ENCODE results near the gene RIPK3.
"Not testable (repeated sequence)": the region's sequence is repeated elsewhere in the genome, so short reads cannot be mapped to it uniquely, and the experiment has no call there.

Gene RIPK3

DNA sequence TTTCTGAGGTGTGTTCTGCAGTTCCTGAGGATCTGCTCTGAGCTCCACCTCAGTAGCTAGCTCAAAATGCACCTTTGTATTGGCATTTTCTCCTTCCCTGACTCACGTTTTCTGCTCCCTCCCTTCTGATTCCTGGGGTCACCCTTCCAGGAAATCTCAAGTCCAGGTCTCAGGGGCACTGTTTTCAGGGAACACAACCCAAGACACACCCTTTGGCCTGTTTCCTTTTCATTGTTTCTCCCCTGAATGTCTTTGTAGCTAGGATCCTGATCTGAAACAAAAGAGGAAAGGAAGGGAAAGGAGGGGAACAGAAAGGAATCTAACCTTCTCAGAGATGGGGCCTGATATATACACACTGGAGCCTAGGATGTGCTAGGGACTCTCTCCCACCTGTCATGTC is 7.3 kb upstream of the RIPK3 start:
- no peak for DNase-seq (ENCODE audit: low read depth in 2 of 2)

DNA sequence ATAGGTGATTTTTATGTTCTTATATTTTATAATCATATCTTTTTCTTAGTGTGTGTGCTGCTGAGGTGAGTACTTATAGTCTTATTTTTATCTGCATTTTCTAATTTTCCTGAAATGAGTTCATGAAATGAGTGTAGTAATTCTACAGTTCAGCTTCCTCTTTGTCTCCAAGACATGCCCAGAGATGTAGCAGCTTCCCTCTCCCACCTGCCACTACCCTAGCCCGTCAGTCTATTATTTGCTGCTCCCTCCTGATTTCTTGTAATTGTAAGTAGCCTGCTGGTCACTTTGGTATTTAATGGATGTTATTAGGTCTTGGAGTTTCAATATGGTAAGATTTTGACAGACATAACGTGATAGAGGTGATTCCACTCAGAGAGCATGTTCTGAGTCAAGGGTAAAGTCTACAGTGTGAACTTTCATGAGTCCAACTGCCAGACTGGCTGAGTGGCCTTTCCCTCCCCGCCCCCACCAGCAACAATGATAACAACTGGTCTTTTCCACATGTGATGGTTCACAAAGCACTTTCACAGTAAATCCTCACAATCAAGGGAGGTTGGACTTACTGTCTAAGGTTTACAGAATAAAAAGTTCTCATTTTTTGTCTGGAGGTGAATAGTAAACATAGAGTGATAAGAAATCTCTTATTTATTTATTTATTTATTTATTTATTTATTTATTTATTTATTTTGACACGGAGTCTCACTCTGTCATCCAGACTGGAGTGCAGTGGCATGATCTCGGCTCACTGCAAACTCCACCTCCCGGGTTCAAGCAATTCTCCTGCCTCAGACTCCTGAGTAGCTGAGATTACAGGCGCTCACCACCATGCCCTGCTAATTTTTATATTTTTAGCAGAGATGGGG is 4.2 kb upstream of the RIPK3 start:
- no peak for DNase-seq (ENCODE audit: low read depth in 2 of 2)

DNA sequence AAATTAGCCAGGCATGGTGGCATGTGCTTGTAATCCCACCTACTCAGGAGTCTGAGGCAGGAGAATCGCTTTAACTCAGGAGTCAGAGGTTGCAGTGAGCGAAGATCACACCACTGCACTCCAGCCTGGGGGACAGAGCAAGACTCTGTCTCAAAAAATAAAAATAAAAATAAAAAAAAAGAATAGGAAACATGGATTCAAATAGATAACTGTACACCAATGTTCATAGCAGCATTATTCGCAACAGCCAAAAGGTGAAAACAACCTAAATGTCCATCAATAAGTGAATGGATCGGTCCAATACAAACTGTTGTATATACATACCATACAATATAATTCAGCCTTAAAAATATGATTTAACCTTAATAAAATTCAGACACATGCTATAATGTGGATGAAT is 3.1 kb upstream of the RIPK3 start:
- DNase-seq (ENCODE audit: low read depth in 2 of 2) = no peak

DNA sequence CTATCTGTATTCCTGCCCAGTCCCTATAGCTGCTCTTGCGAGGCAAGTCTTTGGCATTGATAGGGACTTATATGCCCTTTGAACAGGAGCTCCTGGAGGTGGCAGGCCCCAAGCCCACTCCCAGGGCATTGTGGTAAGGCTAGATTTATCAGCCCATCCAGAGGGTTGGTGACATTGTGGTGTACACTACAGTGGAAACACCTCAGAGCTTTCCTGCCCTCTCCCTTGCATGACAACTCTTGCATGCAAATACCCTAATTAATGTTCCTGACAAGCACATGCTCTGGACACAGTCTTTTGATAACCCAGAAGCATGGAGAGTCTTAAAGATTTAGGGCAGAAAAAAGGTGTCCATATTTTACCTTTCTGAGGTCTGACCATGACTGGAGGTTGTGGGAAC is 815 bp upstream of the RIPK3 start:
- DNase-seq (ENCODE audit: low read depth in 2 of 2) = no peak

DNA sequence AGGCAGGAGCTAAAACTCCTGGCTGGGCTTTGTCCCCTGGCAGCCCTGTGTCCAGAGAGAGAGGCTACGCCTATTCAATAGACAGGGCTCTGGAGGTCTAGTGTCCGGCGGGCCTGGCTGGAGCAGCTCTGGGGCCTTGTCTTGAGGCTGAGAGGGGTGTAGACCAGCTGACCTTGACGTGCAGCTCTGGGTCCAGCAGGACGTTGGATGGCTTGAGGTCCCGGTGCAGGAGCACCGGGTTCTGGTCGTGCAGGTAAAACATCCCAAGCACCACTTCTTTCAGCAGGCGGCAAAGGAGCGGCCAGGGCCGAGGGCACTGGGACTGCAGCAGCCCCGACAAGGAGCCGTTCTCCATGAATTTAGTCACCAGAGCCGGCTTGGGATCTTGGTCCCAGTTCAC is 948 bp downstream of the RIPK3 start:
- no peak for DNase-seq (ENCODE audit: low read depth in 2 of 2)

DNA sequence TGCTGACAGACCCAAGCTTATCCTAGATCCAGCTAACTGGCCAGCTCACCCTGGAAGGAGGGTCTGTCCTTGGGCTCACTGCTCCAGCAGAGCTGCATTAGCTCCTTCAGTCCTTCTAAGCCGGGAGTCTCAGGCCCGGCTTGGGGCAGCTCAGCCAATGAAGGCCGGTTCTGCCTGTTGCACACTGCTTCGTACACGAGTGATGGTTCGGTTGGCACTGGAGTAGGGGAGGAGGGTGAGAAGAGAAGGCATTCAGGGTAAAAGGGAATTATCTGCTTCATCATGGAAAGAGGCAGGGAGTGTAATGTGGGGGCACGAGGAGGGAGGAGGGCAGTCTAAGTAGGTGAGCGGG is 2.0 kb downstream of the RIPK3 start:
- no peak for DNase-seq (ENCODE audit: low read depth in 2 of 2)

DNA sequence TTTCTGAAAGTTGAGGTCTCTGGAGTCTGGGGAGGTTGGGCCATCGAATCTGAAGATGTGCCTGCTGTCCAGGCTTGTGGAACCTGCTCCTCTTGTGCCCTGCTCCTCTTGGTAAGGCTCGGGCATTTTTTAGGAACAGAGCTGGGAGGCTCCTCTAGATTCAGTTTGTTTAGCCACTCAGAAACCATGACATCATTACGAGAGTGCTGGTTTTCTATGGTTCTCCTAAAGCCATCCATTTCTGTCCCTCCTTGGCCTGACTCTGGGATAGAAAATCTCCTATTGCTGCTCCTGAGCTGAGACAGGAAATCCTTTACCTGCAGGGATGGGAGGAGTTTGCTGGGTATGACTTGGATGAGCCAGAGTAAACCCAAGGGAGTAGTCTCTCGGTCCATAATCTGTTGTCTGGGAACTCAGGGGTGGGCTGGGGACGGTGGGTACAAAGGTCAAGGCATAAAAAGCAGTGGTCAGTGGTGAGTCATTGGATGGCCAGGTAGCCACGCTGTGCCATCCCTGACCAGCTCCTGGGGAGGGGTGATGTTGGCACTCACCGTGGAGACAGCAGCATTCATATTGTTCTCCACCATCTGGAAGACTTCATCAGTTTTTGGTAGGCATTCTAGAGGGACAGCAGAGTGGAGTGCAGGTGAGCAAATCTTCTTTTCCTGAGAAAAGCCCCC is 2.5 kb downstream of the RIPK3 start:
- no peak for DNase-seq (ENCODE audit: low read depth in 2 of 2)

DNA sequence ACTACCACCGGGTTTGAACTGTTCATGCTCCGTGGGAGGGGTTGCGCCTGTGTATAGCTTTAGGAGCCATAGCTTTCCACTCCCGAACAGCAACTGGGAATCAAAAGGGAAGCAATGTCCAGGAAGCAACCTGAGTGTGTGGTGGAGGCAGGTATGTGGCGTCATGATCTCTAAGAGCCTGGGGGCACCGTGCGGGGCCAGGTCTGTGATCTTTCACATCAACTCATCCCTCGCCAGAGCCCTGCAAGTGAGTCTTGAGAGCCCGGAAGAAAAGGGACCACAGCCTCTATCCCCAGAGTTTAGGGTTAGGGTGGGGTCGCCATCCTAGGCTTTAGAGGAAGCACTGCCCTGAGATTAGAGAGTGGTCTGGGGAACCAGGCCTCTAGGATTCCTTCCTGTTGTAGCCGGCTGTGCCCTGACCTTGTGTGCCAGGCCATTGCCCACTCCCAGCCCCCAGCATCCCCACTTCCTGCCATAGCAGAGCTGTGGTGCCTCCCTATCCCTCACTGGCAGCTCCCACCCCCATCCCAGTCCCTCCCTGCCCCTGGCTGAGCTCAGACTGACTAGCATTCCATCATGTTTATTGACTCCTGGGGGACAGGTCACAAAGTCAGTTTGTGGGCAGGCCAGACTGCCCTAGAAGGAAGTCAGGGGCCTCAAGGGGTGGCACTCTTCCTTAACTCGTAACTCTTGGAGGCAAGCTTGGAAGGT is 4.2 kb downstream of the RIPK3 start:
- no peak for DNase-seq (ENCODE audit: low read depth in 2 of 2)

DNA sequence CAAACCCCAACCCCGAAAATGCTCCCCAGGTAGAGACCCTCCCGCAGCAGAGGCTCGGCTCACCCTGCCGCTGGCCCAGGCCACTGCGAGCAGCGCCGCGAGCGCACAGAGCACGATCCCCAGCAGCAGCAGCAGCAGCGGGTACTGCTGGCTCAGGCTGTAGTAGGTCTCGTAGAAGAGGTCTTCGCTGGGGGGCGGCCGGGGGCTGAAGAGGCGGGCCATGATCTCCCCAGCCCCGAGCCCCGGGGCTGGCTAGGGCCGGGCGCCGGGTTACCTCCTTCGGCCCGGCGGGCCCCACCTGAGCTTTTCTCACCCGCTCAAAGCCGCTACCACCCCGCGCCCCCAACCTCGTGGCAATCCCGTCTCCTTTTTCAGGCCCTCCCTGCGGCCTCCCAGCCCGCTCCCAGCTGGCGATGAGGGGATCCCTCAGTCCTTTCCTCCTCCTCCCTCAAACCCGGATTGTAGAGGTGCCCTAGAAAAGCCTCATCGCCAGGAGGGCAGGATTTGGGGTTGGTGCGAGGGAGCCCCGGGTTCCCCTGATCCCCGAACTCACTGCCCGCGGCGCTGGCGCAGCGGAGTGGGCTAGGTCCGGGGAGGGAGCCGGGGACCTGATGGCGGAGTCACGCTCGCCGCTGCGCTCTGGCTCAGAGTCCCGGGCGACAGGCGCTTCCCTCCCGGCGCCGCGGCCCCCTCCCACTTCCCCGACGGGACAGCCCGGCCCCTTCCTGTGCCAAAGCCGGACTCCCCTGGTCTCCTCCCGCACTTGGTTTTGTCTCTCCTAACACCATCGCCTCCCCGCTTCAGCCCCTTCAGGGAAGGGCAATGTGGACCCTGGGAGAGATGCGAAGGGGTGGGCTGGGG is 5.1 kb downstream of the RIPK3 start, which contains the start of gene ADCY4:
Gene ADCY4 (minus strand): TSS at position 641 of the 861 bp plus-strand sequence. CDS start 419 bp downstream, at position 222.
- no peak for DNase-seq (ENCODE audit: low read depth in 2 of 2)

DNA sequence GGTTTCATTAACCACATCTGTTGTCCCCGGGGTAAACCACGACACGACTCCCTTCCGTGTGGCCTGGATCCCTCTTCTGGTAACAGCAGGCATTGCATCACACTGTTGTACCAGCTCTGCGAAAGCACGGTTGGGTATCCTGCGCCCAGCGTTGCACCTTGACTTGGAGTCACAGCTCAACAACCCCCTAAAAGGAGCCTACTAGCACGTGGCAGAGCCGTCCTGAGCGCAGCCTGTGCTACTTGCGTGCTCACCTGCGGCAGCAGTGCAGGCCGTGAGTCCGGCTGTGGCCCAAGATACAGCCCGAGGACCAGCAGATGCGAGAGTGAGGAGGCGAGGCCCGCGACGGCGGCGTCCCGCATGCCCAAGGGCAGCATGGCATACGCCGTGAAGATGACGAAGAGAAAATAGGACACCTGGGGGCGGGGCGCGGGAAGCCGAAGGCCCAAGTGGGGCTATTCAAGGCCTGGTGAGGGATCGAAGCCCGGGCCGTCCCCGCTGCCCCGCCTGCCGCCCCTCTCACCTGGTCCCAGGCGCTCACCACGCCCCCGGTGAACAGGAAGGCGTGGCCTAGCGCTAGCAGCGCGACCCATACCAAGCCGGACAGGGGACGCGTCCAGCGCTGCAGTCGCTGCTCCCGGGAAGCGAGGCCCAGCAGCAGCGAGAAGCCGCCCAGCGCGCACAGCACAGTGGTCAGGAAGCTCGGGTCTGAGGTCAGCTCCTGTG is 7.4 kb downstream of the RIPK3 start:
- peak; percentile 79 to 81 for DNase-seq (ENCODE audit: low read depth in 2 of 2)

DNA sequence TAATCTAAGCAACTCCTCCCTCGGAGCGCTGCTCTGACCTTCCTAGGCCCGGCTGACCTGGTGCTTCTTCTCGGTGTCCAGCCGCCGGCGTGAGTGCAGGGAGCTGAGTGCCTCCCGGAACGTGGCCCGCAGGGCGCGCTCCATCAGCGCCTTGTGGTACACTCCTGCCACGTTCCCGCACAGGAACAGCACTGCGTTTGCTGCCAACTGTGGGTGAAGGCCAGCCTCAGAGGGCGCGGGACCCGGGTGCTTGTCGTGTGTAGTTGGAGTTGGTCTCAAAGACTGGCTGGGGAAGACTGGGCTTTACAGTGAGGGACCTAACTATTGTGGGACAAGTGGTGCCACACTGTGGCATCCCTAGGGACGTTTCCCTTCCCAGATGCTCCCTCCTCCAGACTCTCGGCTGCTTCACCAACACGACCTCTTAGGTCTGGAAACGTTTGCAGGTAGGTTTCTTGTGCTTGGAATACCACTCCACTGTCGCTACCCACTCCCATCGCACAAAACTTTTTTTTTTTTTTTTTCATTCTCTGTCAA is 8.0 kb downstream of the RIPK3 start:
- DNase-seq (ENCODE audit: low read depth in 2 of 2) = no peak

DNA sequence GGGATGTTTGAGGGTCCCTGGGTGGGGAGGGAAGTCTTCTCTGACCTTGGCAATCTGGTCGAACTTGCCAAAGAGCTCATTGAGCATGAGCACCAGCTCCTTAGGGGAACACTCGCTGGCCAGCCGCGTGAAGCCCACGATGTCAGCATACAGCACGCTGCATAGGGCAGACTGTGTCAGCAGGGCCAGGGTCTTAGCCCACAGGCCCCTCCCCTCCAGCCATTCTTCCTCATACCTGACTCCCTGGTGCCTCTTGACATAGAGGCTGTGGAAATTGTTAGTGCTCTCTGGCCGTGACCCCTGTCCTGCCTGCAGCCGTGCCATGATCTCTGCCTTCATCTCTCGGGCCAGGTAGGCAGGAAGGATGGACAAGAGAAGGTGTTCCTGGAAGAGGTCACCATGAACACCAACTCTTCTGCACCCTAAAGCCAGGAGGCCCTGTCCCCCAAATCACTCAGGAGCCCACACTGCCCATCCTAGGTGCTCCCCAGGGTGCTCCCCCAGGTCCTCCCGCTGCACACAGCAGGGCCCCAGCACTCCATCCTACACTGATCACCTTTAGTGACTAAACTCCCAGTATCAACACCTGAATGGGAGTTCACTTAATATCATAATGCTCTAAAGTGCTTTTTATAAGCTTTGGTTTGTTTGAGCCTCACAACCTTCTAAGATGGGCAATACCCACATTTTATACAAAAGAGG is 8.7 kb downstream of the RIPK3 start:
- DNase-seq (ENCODE audit: low read depth in 2 of 2) = no peak

DNA sequence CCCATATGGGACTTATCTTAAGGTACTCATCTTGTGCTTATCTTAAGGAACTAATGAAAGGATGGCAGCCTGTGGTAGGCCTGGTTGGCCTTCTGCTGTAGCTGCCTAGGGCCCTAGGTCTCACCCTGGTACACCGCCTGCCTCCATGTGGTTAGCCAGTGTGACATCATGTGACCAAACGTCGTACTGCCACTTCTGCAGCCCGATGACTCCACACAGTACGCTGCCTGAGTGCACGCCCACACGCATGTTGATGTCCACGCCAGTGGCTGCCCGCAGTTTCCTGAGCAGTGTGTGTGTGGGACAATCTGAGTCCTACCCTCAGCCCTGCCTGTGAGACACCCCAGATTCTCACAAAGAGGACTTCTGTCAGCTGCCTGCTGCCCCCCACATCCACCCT is 10.1 kb downstream of the RIPK3 start:
- DNase-seq (ENCODE audit: low read depth in 2 of 2) = peak in 1 of 2 donors; percentile 38

DNA sequence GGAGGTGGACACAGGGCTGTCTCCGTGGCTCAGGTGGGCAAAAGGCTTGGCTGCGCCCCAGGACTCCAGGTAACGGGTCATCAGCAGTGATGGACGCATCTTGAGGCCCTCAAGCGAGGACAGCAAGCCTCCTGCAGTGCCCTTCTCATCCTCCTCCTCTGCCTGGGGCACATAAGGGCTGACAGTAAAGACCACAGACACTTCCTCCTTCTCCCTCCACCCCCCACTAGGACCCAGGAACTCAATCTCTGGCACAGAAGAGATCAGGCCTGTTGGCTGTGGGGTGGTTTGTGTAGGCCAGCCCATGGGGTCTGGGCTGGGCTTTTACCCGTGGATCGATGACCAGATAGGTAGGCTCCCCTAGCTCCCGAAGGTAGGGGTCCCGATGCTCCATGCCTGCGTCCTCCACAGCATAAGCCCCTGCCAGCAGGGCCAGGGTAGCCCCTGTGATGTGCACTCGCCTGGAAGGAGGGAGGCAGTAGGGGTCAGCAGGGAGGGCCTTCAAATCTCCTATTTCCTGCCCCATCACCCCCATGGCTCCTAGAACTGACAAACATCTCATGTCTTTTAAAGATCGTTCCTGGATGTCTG is 10.6 kb downstream of the RIPK3 start:
- DNase-seq (ENCODE audit: low read depth in 2 of 2) = no peak

DNA sequence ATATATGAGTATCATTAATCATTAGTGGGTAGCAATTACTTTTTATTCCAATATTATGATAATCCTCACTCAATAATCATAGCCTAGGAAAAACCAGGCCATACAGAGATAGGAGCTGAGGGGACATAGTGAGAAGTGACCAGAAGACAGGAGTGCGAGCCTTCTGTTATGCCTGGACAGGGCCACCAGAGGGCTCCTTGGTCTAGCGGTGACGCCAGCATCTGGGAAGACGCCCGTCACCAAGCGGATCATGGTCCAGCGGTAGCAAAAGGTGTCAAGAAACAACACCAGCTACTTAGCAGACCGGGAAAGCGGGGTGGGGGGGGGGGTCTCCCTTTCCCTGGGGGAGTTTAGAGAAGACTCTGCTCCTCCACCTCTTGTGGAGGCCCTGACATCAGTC is 11.9 kb downstream of the RIPK3 start:
- DNase-seq (ENCODE audit: low read depth in 2 of 2) = not testable (repeated sequence)

DNA sequence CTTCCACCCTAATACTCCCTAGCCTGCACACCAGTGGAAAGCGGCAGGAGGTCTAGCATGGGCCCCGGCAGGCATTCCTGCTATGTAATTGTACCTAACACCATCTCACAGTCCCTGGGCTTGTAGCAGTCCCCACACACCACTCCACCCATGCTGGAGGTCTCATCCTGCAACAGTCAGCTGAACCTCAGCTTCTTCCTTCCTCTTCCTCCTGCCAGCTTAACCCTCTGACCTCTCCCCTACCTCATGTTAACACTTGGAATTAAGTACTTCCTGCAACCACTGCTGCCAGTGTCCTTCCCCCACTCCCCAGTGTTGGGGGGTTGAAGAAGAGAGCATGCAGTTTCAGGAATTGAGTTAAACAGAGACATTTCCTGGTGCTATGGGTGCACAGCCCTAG is 12.5 kb downstream of the RIPK3 start:
- DNase-seq (ENCODE audit: low read depth in 2 of 2) = no peak

DNA sequence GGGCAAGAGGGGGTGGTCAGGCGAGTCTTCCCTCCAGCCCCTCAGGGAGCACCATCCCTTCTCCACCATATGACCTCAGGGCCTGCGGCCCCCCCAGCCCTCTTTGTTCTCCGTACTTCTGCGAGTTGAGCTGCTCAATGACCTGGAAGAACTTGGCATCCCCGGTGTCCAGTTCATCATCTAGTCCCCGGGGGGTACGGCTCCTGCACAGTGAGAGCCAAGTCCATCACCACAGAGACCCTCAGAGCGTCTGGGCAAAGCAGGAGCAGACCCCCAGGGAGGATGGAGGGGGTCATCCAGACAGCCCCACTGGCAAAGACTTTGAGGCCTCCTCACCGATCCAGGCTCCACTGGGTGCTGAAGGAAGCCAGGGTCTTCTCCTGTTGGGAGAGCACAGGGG is 13.8 kb downstream of the RIPK3 start:
- DNase-seq (ENCODE audit: low read depth in 2 of 2) = no peak

DNA sequence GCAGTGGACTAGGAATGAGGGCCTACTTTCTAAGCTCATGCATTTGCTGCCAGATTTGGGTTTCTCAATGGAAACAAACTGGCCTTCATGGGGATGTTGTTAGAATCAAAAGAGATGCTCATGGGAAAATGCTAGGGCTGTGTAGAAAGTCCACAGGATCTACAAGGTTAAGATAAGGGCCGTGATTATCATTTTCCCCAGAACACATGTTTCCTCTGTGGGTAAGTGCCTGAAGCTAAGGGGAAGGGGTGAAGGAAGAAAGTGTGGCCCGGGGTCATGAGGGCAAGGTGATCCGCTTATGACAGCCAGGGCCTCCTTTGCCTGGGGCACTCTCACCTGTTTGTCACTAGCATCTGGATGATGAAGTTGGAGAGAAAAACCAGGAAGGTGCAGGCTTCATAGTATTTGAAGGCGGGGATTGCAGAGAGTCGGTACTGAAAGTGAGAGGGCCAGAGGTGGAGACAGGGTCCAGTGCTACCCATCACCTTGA is 14.7 kb downstream of the RIPK3 start:
- no peak for DNase-seq (ENCODE audit: low read depth in 2 of 2)

DNA sequence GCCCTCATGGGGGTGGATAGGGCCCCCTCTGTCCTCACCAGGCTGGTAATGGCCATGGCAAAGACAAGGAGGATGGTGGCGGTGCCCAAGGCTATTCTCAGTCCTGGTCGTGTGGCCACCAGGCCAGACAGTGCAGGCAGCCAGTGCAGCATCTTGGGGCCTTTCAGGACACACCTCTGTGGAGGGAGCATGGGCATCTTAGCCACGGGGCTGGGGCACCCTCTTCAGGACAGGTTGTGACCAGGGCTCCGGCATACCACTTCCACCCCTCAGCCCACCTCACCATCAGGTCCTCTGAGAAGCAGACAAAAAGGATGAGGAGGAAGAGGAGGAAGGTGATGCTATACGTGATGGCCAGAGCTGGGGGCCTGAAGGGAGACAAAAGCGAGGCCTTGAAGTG is 15.8 kb downstream of the RIPK3 start:
- no peak for DNase-seq (ENCODE audit: low read depth in 2 of 2)

DNA sequence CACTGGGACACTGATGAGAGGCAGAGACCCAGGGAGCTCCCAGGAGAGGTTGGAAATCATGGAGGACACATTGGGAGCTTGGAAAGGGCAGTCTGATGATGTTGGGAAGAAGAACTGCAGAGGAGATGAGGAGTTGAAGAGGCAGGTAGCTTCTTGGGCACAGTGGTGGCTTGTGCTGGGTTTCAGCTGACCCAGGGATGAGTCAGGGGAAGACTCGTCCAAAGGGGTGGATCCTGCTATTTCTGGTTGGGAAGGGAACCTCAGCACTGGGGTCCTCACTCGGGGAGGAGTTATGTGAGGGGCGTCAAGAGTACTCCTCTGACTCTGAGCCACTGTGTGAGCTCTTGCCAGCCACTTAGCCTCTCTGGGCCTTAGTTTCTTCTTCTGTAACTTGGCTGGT is 16.4 kb downstream of the RIPK3 start:
- DNase-seq (ENCODE audit: low read depth in 2 of 2) = no peak

Measured in stimulated activated CD4-positive, alpha-beta T cell treated with anti-CD3 and anti-CD28 coated beads, Interleukin-15, amount 100 ng/mL, for 48 hours (primary cell).